Liver (tissue), 2 donors: ENCODE data around the gene SH3BP2.

Experiments
- FOXA1 ChIP-seq: IDR thresholded peaks from 2 replicates; pipeline ENCODE4 v1.6.1; 2016; ENCODE audit warnings: antibody characterized with exemption
- MAX ChIP-seq: IDR thresholded peaks from 2 replicates; pipeline ENCODE4 v1.6.1; 2016; ENCODE audit warnings: antibody characterized with exemption
- TF ChIP-seq, protein P1 (sequence below): fragments of 150-350 bp; IDR thresholded peaks from 2 replicates; pipeline ENCODE4 v1.5.1; 2017; ENCODE audit warnings: improper control_type of control experiment, low read depth, low read length; ENCODE audit not compliant: missing input control
- donor health status: healthy.

- TF ChIP-seq, protein P1, sequence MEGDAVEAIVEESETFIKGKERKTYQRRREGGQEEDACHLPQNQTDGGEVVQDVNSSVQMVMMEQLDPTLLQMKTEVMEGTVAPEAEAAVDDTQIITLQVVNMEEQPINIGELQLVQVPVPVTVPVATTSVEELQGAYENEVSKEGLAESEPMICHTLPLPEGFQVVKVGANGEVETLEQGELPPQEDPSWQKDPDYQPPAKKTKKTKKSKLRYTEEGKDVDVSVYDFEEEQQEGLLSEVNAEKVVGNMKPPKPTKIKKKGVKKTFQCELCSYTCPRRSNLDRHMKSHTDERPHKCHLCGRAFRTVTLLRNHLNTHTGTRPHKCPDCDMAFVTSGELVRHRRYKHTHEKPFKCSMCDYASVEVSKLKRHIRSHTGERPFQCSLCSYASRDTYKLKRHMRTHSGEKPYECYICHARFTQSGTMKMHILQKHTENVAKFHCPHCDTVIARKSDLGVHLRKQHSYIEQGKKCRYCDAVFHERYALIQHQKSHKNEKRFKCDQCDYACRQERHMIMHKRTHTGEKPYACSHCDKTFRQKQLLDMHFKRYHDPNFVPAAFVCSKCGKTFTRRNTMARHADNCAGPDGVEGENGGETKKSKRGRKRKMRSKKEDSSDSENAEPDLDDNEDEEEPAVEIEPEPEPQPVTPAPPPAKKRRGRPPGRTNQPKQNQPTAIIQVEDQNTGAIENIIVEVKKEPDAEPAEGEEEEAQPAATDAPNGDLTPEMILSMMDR: no peak
- TF ChIP-seq MAX (no peak), FOXA1 (no peak)
Measured at GRCh38 chr4:2859514-2859913, 66.6 kb downstream of the SH3BP2 start.
